Stimulated activated CD4-positive, alpha-beta T cell treated with anti-CD3 and anti-CD28 coated beads, TNF-alpha, amount 100 ng/mL, for 4 hours (primary cell): ENCODE data around the gene STK32C.

Experiments used
- DNase-seq, 3 experiments: peaks; one replicate each; pipeline ENCODE4 v3.0.0-alpha.2; 2020; ENCODE audit warnings: low read depth in 3 of 3

Gene STK32C

GRCh38 chr10:132282667-132283603, 24.8 kb downstream of the STK32C start:
- DNase-seq = no peak

- DNase-seq = no peak
These were observed 25.7 kb downstream of the STK32C start for GRCh38 chr10:132281915-132282666.

GRCh38 chr10:132280646-132281074, 27.1 kb downstream of the STK32C start:
- no peak for DNase-seq

- no peak for DNase-seq
These were observed 27.7 kb downstream of the STK32C start for GRCh38 chr10:132279873-132280645.

- no peak for DNase-seq
These were observed 30.4 kb downstream of the STK32C start for GRCh38 chr10:132277311-132277741.

- no peak for DNase-seq
These were observed 31.0 kb downstream of the STK32C start for GRCh38 chr10:132276706-132277105.

- DNase-seq = no peak
These were observed 31.5 kb downstream of the STK32C start for GRCh38 chr10:132276179-132276675.

- no peak for DNase-seq
These were observed 32.1 kb downstream of the STK32C start for GRCh38 chr10:132275426-132276178.

GRCh38 chr10:132274986-132275385, 32.8 kb downstream of the STK32C start:
- DNase-seq = no peak

- no peak for DNase-seq
These were observed 33.2 kb downstream of the STK32C start for GRCh38 chr10:132274581-132274980.

GRCh38 chr10:132273966-132274365, 33.8 kb downstream of the STK32C start:
- DNase-seq = no peak

- DNase-seq = no peak
These were observed 34.3 kb downstream of the STK32C start for GRCh38 chr10:132273304-132273944.

GRCh38 chr10:132272231-132272971, 35.3 kb downstream of the STK32C start:
- no peak for DNase-seq

- DNase-seq = no peak
These were observed 36.1 kb downstream of the STK32C start for GRCh38 chr10:132271458-132272230.

GRCh38 chr10:132270721-132271457, 36.9 kb downstream of the STK32C start:
- DNase-seq = no peak

GRCh38 chr10:132270256-132270655, 37.5 kb downstream of the STK32C start:
- DNase-seq = no peak

GRCh38 chr10:132269266-132270230, 38.2 kb downstream of the STK32C start:
- DNase-seq = no peak
